ENCODE measurements around the gene KYAT1. TPM values are rescaled to one million over a fixed set of nuclear protein-coding genes. Genes with fewer than 3 reads are reported as not detected.
A peak's percentile ranks its signal among the peaks of the same experiment; 100 is the strongest.

Gene KYAT1
- total RNA-seq, 4 donors from 2014 or later, result 4.0 to 9.4 (median 5.7) TPM

- Histone ChIP-seq H3K9me3 (no peaks in the 10 kb centered on the region), H3K27ac (peak overlapping the region; percentile 97 to 100 (median 99)), H3K4me1 (peaks cover 54 to 87% (median 81%) of the 10 kb centered on the region in 3 donors), H3K4me3 (peak overlapping the region in 2 of 4 donors; percentile 84 to 99), H3K36me3 (peaks cover 8 to 56% (median 13%) of the 10 kb centered on the region in 3 donors), H3K27me3 (no peaks in the 10 kb centered on the region)
- no peak for DNase-seq
- no peak for TF ChIP-seq POLR2A (IDR thresholded peaks at IDR 0.05)
- no peak for TF ChIP-seq CTCF (IDR thresholded peaks at IDR 0.05)
- intact Hi-C loops (cut with DNase I), result no loop called here
- WGBS, 2 donors, result 54 to 61% methylated on average over 12 to 13 of the region's 13 CpGs
Observed at GRCh38 chr9:128886211-128886891, 4.6 kb upstream of the KYAT1 start.

DNA sequence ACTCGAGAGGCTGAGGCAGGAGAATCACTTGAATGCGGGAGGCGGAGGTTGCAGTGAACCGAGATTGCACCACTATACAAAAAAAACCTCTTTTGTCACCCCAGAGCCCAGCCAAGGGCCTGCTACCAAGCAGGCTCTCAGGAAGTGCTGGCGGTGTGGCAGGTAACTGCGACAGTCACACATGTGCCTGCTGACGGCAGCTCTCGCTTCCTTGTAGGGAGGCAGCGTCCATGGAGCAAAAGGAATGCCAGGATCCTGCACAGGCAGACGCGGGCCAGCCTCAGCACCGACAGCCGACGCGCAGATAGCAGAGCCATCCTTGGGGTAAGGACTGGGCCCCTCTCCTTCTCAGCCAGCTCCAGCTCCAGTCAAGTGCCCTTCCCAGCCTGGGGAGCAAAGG lies 4.0 kb upstream of the KYAT1 start:
- 45 to 68% methylated on average over 10 of the region's 15 CpGs for WGBS, 2 donors
- no peak for DNase-seq
- peak overlapping the region in 2 of 4 donors; percentile 84 to 99 for H3K4me3 ChIP-seq
- no peaks in the 10 kb centered on the region for H3K27me3 ChIP-seq
- peaks cover 54 to 87% (median 78%) of the 10 kb centered on the region in 3 donors for H3K4me1 ChIP-seq
- TF ChIP-seq POLR2A (IDR thresholded peaks at IDR 0.05) (no peak), CTCF (IDR thresholded peaks at IDR 0.05) (no peak)
- intact Hi-C loops (cut with DNase I), result no loop called here
- peak overlapping the region; percentile 97 to 100 (median 99) for H3K27ac ChIP-seq
- H3K36me3 ChIP-seq, result peaks cover 8 to 53% (median 13%) of the 10 kb centered on the region in 3 donors
- no peaks in the 10 kb centered on the region for H3K9me3 ChIP-seq

- Histone ChIP-seq H3K4me3 (peak overlapping the region in 3 of 4 donors; percentile 20 to 99 (median 84)), H3K27me3 (no peaks in the 10 kb centered on the region), H3K9me3 (no peaks in the 10 kb centered on the region), H3K36me3 (peaks cover 8 to 53% (median 13%) of the 10 kb centered on the region in 3 donors), H3K27ac (peak overlapping the region; percentile 97 to 100 (median 99)), H3K4me1 (peaks cover 51 to 87% (median 78%) of the 10 kb centered on the region in 3 donors)
- DNase-seq, result no peak
- 35 to 72% methylated on average over 4 to 7 of the region's 8 CpGs for WGBS, 2 donors
- intact Hi-C loops (cut with DNase I), result no loop called here
- TF ChIP-seq CTCF (IDR thresholded peaks at IDR 0.05) (no peak), POLR2A (IDR thresholded peaks at IDR 0.05) (no peak)
Observed at GRCh38 chr9:128885376-128885775, 3.6 kb upstream of the KYAT1 start.

DNA sequence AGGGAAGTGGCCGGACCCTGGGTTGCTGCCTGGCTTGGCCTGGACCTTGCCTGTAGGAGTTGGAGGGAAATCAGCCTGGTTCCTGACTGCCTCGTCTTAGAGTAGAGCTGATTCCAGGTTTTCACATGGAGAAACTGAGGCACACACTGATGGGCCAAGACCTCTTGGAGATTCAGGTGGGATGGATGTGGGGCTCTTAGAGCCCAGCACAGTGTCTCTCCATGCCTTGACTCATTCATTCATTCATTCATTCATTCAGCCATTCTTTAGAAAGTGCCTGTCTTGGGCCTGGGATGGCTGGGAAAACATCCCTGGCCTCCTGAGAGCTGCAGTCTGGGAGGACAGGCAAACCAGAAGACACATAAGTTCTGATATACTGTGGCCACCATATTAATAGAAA lies 2.4 kb upstream of the KYAT1 start:
- no peak for TF ChIP-seq CTCF (IDR thresholded peaks at IDR 0.05)
- TF ChIP-seq POLR2A (IDR thresholded peaks at IDR 0.05), result no peak
- peaks cover 8 to 49% (median 8%) of the 10 kb centered on the region in 3 donors for H3K36me3 ChIP-seq
- 80 to 83% methylated on average over 2 of the region's 2 CpGs for WGBS, 2 donors
- intact Hi-C loops (cut with DNase I), result no loop called here
- H3K27ac ChIP-seq, result peak overlapping the region; percentile 97 to 100 (median 99)
- H3K9me3 ChIP-seq, result no peaks in the 10 kb centered on the region
- no peak for DNase-seq
- peak overlapping the region in 3 of 4 donors; percentile 84 to 99 (median 85) for H3K4me3 ChIP-seq
- H3K27me3 ChIP-seq, result no peaks in the 10 kb centered on the region
- H3K4me1 ChIP-seq, result peaks cover 48 to 79% (median 67%) of the 10 kb centered on the region in 3 donors
